Measurements from ENCODE around the gene MRM3.

GRCh38 chr17:737561-738113 is 44.5 kb upstream of the MRM3 start:
- no peak for TF ChIP-seq CTCF (IDR thresholded peaks at IDR 0.05)
- TF ChIP-seq POLR2A (IDR thresholded peaks at IDR 0.05): no peak
